CD4-positive, alpha-beta T cell treated with Interleukin-2 at 100 ng/mL for 4 hours (primary cell): Measurements from ENCODE around the gene RIMS1.

Experiments used
- DNase-seq: peaks from one replicate; pipeline ENCODE4 v3.0.0-alpha.2; 2020; ENCODE audit warnings: low spot score

The RIMS1 gene

GRCh38 chr6:71886184-71887005 lies at the start of gene RIMS1:
RIMS1 (plus strand) TSS chr6:71886550; CDS start chr6:71887024, 474 bp downstream.
- no peak for DNase-seq

DNA sequence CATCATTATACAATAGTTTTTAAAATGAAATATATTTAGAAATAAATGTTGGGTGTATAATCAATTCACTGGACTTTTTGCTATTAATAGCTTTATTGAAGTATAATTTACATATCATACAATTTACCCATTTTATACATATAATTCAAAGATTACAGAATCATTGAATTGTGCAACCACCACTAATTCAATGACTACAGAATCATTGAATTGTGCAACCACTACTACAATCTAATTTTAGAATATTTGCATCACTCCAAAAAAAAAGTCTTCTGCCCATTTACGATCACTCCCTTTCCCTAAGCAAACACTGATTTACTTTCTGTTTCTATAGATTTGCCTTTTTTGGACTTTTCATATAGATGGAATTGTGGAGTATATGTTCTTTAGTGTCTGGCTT lies 35.1 kb upstream of the RIMS1 start:
- DNase-seq = no peak

DNA sequence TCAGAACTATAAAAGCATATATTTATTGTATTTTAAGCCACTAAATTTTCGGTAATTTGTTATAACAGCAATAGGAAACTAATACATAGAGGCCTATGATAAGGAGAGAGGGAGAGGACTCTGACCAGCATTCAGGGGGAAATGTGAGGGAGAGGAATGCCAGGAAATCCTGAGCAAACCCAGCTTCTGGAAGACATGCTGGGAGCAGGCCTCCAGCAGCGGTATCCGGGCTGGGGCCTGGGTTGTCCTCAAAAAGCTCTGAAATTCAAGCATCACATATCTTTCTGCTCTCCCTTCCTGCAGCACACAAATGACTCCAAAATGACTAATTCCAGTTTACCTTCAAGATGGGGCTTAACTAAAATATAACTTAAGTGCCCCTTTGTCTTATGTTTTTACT lies 33.4 kb upstream of the RIMS1 start:
- DNase-seq = no peak

DNA sequence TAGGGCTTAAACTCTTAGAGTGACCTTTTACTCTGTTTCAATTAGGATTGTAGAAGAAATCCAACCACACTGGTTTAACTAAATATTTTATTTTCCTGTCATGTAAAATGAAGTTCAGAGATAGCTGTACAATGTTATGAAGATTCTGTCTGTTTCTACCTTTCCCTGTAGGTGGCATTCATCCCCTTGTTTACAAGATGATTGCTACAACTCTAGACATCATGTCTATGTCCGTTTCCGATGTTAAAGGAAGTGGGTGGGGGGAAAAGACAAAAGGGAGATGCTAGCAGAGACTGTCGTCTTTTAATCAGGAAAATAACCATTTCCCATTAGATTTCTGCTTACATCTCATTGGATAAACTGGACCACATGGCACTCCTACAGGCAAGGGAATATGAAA lies 30.9 kb upstream of the RIMS1 start:
- DNase-seq = no peak

DNA sequence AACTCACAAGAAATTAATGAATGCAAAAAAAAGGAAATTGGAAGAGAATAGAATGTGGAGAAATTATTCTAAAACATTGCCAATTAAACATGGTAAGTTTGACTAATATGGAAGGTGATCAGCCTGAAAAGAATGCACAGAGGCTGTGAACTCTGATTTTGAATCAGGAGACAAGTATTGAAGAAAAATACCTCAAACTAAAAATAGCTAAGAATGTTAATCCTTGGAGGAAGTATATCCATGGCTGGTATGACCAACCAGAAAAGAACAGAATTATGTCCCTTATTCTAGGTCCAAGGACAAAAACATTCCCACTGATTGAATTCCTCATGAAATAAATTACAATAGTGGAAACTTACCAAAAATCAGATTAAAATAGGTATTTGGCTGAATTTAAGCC lies 7.3 kb upstream of the RIMS1 start:
- no peak for DNase-seq

DNA sequence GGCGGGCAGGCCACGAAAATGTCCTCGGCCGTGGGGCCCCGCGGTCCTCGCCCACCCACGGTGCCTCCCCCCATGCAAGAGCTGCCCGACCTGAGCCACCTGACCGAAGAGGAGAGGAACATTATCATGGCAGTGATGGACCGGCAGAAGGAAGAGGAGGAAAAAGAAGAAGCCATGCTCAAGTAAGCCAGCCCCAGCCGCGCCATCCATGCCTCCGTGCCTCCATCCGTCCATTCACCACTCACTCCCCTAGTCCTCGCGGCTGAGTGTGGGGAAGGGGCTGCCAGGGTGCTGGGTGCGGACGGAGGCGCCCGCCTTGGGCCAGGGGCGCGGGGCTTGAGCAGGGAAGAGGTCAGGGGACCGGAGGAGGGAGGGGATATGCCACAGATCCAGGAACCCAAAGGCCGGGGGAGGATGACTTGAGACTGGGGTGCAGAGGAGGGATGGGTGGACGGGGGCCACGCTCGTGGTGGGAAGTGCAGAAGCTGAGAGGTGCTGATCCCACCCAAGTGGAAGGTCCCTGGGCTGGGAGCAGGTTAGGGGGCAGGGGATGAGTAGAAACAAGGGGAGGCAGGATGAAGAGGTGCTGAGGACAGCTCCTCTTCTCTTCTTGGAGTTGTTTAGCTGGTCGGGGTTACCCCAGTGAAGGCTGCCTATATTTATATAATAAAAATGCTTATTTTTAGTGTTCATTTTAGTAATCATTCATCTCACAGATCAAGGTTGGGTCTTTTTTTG lies 825 bp downstream of the RIMS1 start:
- no peak for DNase-seq

- no peak for DNase-seq
These were observed 1.4 kb downstream of the RIMS1 start for GRCh38 chr6:71887744-71888230.

- DNase-seq = no peak
These were observed 2.5 kb downstream of the RIMS1 start for GRCh38 chr6:71888756-71889340.

DNA sequence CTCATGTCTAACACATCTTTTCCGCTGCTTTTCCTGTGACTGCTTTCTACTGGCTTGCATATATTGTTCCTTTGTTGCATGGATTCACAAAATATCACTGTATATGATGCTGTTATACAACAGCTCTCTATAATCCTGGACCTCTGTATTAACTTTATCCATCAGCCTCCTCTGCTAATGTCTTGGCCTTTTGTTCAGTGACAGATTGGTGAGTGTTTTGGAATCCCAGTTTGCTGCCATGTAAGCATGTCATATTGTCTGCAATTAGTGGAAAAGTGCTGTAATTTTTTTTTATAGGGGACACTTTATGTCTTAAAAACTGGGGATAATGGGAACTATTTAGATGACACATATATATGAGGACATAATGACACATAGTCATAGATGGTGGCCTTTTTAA lies 3.0 kb downstream of the RIMS1 start:
- no peak for DNase-seq

GRCh38 chr6:71892641-71893040 lies 6.3 kb downstream of the RIMS1 start:
- DNase-seq = no peak

DNA sequence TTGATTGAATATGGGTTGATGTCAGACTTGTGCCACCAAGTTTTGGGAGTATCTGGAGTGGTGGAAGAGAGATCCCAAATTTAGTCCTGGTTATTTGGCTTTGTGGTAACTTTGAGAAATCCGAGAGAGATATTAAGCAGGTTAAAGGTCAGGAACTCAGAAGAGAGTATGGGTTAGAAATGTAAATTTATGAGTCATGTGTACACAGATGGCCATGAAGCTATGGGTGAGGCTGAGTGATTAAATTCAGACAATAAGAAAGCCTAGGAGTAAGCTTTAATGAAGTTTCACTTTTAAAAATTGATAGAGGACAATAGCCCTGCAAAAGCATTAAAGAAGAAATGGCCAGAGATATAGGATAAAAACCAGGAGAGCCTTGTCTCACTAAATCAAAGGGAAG lies 14.3 kb downstream of the RIMS1 start:
- no peak for DNase-seq

DNA sequence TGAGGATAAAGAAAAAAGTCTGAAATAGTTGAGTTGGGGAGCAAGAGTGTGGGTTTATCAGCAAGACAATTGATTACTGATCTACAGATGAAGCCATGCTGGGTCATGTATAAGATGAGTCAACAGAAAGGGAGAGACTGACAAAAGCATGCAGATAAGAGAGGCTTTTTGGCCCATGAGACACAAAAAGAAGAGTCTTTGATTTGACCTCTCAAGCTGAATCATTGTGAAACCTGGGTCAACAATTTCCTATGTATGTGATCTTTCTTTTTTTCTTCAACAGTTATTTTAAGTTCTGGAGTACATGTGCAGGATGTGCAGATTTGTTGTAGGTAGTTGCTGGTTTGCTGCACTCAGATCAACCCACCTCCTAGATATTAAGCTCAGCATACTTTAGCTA lies 15.9 kb downstream of the RIMS1 start:
- DNase-seq = no peak

- DNase-seq = no peak
These were observed 20.5 kb downstream of the RIMS1 start for GRCh38 chr6:71906813-71907212.

- no peak for DNase-seq
These were observed 21.9 kb downstream of the RIMS1 start for GRCh38 chr6:71908162-71908765.

DNA sequence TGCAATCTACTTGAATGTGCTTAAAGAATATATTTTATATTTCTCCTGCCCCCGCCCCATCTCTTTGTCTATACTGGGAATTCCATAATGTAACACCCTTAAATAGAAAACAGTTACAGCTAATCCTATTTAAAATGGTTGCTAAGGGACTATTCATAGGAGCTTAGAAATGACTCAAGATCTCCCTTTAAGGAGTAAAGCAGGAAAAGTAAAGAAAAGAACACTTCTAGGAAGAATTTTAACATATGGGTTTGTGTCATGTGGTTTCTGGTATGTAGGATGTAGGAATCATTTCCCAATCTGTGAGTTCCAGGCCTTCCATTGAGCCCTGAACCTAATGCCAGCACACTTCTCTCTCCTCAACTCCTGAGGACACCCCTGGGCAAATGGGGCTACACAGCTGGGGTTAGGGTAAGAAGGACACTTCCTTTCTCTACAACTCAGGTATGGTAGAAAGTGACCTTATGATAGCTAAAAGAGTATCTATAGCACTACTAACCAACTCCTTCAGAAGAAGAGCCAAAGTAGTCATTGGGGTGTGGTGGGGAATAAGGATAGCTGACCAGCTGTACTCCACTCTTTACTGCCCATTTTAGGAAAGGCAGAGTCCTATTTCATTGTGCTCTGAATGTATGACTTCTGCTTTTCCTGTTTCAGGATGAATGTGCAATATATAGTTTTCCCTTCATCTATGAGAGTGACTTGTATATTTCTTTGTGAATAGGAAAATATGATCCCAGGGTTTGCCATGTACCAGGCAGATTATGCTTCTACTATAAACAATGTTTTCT lies 27.3 kb downstream of the RIMS1 start:
- no peak for DNase-seq

GRCh38 chr6:71929047-71929446 lies 42.7 kb downstream of the RIMS1 start:
- no peak for DNase-seq

GRCh38 chr6:71933881-71934280 lies 47.5 kb downstream of the RIMS1 start:
- DNase-seq = no peak

DNA sequence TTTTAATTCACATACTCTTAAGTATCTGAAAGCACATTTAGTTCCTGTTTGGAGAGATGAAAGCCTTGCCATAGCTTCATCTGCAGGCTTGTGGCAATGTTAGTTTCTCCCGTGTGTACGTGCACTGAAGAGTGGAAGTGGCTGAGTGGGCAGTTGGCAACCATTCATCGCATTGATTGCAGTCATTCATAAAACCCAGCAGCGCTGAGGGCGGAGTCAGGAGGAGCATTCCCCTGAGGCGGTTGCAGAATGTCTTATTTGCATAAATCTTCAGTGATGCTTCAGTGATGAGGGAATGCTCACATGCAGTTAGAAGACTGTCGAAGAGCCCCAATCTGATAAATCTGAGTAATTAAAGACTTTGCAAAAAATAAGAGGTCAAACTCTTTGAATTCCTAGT lies 79.1 kb downstream of the RIMS1 start:
- DNase-seq = no peak

DNA sequence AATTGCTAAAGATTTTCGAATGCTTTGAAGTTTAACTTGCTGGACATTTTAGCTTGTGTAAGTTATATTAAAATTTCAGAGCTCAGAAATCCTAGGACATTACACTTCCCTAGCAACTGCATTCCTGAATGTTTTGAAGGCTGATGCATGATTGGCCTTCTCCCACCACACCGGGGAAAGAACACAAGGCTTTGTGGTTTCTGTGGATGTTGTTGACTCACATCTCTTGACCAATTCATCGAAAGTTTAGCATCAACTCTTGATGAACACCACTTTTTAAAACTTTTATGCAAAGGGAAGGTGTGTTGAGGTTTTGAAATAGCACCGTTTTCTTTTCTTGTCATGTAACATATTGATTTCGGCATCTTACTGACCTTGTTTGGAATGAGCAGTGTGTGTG lies 81.1 kb downstream of the RIMS1 start:
- DNase-seq = no peak

DNA sequence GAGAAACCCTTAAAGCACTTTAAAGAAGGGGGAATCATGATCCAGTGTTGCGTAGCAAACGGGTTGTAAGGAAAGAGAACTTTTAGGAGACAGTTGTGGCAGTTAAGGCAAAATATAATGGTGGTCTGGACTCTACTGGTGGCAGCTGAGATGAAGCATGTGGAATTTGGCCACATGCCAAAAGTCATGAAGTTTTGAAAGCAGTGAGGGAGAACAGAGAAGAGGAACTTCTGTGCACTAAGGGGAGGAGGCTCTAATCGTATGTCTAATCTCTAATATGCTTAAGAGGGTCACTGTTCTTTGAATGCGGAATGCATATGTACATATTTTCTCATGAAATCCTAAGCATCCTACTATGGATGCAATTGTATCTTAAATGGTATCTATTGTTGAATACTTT lies 91.5 kb downstream of the RIMS1 start:
- DNase-seq = no peak

- no peak for DNase-seq
These were observed 93.6 kb downstream of the RIMS1 start for GRCh38 chr6:71979911-71980310.

GRCh38 chr6:71982389-71982788 lies 96.0 kb downstream of the RIMS1 start:
- DNase-seq = no peak
